Neural progenitor cell (in vitro differentiated cells): ENCODE data around the gene SH3GL3. TPM values are rescaled to one million over a fixed set of nuclear protein-coding genes. Genes with fewer than 3 reads are reported as not detected.

Experiments used
- DNase-seq: peaks from one replicate; pipeline ENCODE4 v3.0.0-alpha.2; 2016; ENCODE audit warnings: low spot score
- H2AFZ ChIP-seq: fragments of 200-600 bp; sonication (generic); replicated peaks from 2 replicates; pipeline ENCODE4 v1.6.1; 2016; ENCODE audit warnings: antibody characterized with exemption
- H3F3A ChIP-seq: fragments of 200-600 bp; sonication (generic); 2 replicates; pipeline ENCODE4 v1.6.1; 2016; ENCODE audit warnings: antibody characterized with exemption, low read depth
- H3K27ac ChIP-seq: fragments of 200-600 bp; sonication (generic); 2 replicates; pipeline ENCODE4 v1.5.1; 2016; ENCODE audit warnings: mild to moderate bottlenecking
- H3K27me3 ChIP-seq: fragments of 200-600 bp; sonication (generic); 2 replicates; pipeline ENCODE4 v1.6.1; 2016; ENCODE audit warnings: mild to moderate bottlenecking, moderate library complexity
- H3K36me3 ChIP-seq: fragments of 200-600 bp; sonication (generic); 2 replicates; pipeline ENCODE4 v1.5.1; 2016
- H3K4me1 ChIP-seq: fragments of 200-600 bp; sonication (generic); 2 replicates; pipeline ENCODE4 v1.6.1; 2016; ENCODE audit warnings: mixed run types
- H3K4me2 ChIP-seq: fragments of 200-600 bp; sonication (generic); 2 replicates; pipeline ENCODE4 v1.6.1; 2016
- H3K4me3 ChIP-seq: fragments of 200-600 bp; sonication (generic); 2 replicates; pipeline ENCODE4 v1.5.1; 2016
- H3K79me2 ChIP-seq: fragments of 200-600 bp; sonication (generic); 2 replicates; pipeline ENCODE4 v1.6.1; 2016; ENCODE audit warnings: low read depth
- H3K9ac ChIP-seq: fragments of 200-600 bp; sonication (generic); 2 replicates; pipeline ENCODE4 v1.6.1; 2016
- H3K9me3 ChIP-seq: fragments of 200-600 bp; sonication (generic); 2 replicates; pipeline ENCODE4 v1.5.1; 2016; ENCODE audit warnings: low read depth
- H4K20me1 ChIP-seq: fragments of 200-600 bp; sonication (generic); 2 replicates; pipeline ENCODE4 v1.6.1; 2016; ENCODE audit warnings: low read depth
- H3K27ac Mint-ChIP-seq: 3 replicates; pipeline ENCODE4 v1.8.0; 2021; ENCODE audit warnings: mixed read lengths
- H3K27me3 Mint-ChIP-seq: 2 replicates; pipeline ENCODE4 v1.8.0; 2022; ENCODE audit warnings: low read depth, mild to moderate bottlenecking, inconsistent platforms, moderate library complexity, mixed read lengths; ENCODE audit not compliant: insufficient read depth
- H3K36me3 Mint-ChIP-seq: 3 replicates; pipeline ENCODE4 v1.8.0; 2021; ENCODE audit warnings: mixed read lengths
- H3K4me1 Mint-ChIP-seq: 3 replicates; pipeline ENCODE4 v1.8.0; 2021; ENCODE audit warnings: mixed read lengths
- H3K4me3 Mint-ChIP-seq: 3 replicates; pipeline ENCODE4 v1.8.0; 2021; ENCODE audit warnings: mild to moderate bottlenecking, moderate library complexity, mixed read lengths
- H3K9me3 Mint-ChIP-seq: 3 replicates; pipeline ENCODE4 v1.8.0; 2020; ENCODE audit warnings: mixed read lengths
- EZH2 ChIP-seq: fragments of 200-600 bp; sonication (generic); IDR thresholded peaks from 2 replicates; pipeline ENCODE4 v1.6.1; 2017; ENCODE audit warnings: antibody characterized with exemption, mild to moderate bottlenecking, moderate library complexity
- EZH2phosphoT487 ChIP-seq: fragments of 200-600 bp; sonication (generic); IDR thresholded peaks from 2 replicates; pipeline ENCODE4 v1.6.1; 2017; ENCODE audit warnings: antibody characterized with exemption
- total RNA-seq: library from RNA; depleted of rRNA; stranded (reverse); fragments of >200 nt; gene quantifications from 2 replicates; pipeline ENCODE4 v1.2.3, GENCODE V29; 2015; ENCODE audit warnings: low replicate concordance
- TF ChIP-seq, protein P1 (sequence below): fragments of 200-600 bp; sonication (generic); IDR thresholded peaks from 2 replicates; pipeline ENCODE4 v1.5.1; 2017; ENCODE audit warnings: antibody characterized with exemption, mild to moderate bottlenecking

SH3GL3 gene
- total RNA-seq, 1 donor from 2014 or later: 8.2 TPM

DNA sequence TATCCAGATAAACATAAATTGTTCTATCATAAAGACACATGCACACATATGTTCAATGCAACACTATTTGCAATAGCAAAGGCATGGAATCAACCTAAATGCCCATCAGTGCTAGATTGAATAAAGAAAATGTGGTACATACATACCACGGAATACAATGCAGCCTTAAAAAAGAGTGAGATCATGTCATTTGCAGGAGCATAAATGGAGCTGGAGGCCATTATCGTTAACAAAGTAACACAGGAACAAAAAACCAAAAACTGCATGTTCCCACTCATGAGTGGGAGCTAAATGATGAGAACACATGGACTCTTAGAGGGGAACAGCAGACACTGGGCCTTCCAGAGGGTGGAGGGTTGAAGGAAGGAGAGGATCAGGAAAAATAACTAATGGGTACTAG is 79.2 kb downstream of the SH3GL3 start:
- H3K4me2 ChIP-seq: no peak overlapping the region

DNA sequence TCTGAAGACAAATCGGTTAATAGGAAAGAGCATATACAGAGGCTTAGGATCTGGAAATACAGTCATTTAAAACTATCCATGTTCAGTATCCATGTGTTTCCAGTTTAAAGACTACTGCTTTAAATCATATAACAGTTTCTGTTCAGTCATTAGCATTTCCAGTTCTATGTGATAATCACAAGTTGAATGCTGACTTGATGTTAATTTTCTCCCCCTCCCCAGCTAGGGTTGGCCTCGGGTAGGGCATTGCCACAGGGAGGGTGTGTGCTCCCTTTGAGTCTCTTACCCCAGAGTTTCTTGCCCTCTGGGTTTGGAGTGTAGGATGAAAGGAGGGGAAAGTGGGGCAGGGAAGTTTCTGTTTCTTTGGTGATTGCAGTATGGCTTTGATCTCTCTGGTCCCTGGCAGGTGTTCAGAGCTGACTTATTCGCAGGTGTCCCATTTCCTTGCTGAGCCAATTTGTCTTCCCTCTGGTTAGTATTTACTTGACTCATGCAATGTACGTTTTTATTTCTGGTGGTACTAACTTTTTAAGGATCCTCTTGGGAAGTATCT is 86.3 kb downstream of the SH3GL3 start:
- no peaks in the 10 kb centered on the region for H3F3A ChIP-seq
- H3K79me2 ChIP-seq: no peaks in the 10 kb centered on the region
- no peaks in the 10 kb centered on the region for H3K27me3 ChIP-seq
- no peak overlapping the region for H3K4me2 ChIP-seq
- no peak overlapping the region for H3K4me3 ChIP-seq
- H3K4me3 Mint-ChIP-seq: no peak overlapping the region
- no peaks in the 10 kb centered on the region for H3K36me3 ChIP-seq
- H3K4me1 Mint-ChIP-seq: no peaks in the 10 kb centered on the region
- TF ChIP-seq EZH2 (no peak), EZH2phosphoT487 (no peak)
- TF ChIP-seq, protein P1, sequence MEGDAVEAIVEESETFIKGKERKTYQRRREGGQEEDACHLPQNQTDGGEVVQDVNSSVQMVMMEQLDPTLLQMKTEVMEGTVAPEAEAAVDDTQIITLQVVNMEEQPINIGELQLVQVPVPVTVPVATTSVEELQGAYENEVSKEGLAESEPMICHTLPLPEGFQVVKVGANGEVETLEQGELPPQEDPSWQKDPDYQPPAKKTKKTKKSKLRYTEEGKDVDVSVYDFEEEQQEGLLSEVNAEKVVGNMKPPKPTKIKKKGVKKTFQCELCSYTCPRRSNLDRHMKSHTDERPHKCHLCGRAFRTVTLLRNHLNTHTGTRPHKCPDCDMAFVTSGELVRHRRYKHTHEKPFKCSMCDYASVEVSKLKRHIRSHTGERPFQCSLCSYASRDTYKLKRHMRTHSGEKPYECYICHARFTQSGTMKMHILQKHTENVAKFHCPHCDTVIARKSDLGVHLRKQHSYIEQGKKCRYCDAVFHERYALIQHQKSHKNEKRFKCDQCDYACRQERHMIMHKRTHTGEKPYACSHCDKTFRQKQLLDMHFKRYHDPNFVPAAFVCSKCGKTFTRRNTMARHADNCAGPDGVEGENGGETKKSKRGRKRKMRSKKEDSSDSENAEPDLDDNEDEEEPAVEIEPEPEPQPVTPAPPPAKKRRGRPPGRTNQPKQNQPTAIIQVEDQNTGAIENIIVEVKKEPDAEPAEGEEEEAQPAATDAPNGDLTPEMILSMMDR: no peak
- peaks cover 2% of the 10 kb centered on the region for H3K36me3 Mint-ChIP-seq
- H3K27me3 Mint-ChIP-seq: no peaks in the 10 kb centered on the region
- H3K9me3 Mint-ChIP-seq: peaks cover 5% of the 10 kb centered on the region
- no peak for DNase-seq
- no peak overlapping the region for H3K27ac Mint-ChIP-seq
- H3K4me1 ChIP-seq: no peaks in the 10 kb centered on the region
- no peak overlapping the region for H2AFZ ChIP-seq
- H3K9ac ChIP-seq: no peak overlapping the region
- no peak overlapping the region for H3K27ac ChIP-seq
- no peaks in the 10 kb centered on the region for H3K9me3 ChIP-seq
- H4K20me1 ChIP-seq: no peaks in the 10 kb centered on the region

More for the DNA sequence above, 79.2 kb downstream of the SH3GL3 start:
- Histone ChIP-seq H3K27me3 (no peaks in the 10 kb centered on the region), H3F3A (no peaks in the 10 kb centered on the region), H3K36me3 (no peaks in the 10 kb centered on the region), H2AFZ (no peak overlapping the region), H3K79me2 (no peaks in the 10 kb centered on the region), H4K20me1 (no peaks in the 10 kb centered on the region), H3K4me3 (no peak overlapping the region), H3K9ac (no peak overlapping the region), H3K27ac (no peak overlapping the region), H3K9me3 (no peaks in the 10 kb centered on the region), H3K4me1 (no peaks in the 10 kb centered on the region)
- TF ChIP-seq, protein P1: no peak
- no peak for TF ChIP-seq EZH2
- TF ChIP-seq EZH2phosphoT487: no peak
- Mint-ChIP-seq H3K4me1 (no peaks in the 10 kb centered on the region), H3K9me3 (peaks cover 13% of the 10 kb centered on the region), H3K4me3 (no peak overlapping the region), H3K27ac (no peak overlapping the region), H3K27me3 (peaks cover 2% of the 10 kb centered on the region), H3K36me3 (peaks cover 2% of the 10 kb centered on the region)
- no peak for DNase-seq

DNA sequence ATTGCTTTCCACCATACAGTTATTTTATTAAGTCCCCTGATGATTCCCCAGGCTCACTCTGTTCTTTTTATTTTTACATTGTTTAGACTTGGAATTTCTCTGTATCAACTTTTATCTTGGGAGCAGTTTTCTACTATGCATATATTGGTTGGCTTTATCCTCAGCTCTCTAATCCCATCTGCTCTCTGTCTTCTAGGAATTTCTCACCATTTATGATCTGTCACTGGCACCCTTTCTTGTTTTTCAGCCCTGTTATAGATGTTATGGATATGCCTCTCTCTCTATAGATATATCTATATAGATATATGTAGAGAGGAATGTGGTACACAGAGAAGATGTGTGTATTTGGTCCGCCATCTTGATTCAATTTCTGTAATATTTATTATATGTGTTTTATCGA is 90.5 kb downstream of the SH3GL3 start:
- no peak overlapping the region for H3K27ac ChIP-seq
- no peaks in the 10 kb centered on the region for H3K4me1 ChIP-seq
- H3F3A ChIP-seq: no peaks in the 10 kb centered on the region
- H3K4me2 ChIP-seq: no peak overlapping the region
- no peaks in the 10 kb centered on the region for H3K36me3 Mint-ChIP-seq
- DNase-seq: no peak
- peaks cover 2% of the 10 kb centered on the region for H3K9me3 ChIP-seq
- H3K27me3 Mint-ChIP-seq: no peaks in the 10 kb centered on the region
- peaks cover 2% of the 10 kb centered on the region for H3K9me3 Mint-ChIP-seq
- H3K4me3 Mint-ChIP-seq: no peak overlapping the region
- H3K4me3 ChIP-seq: no peak overlapping the region
- no peaks in the 10 kb centered on the region for H3K4me1 Mint-ChIP-seq
- no peaks in the 10 kb centered on the region for H3K36me3 ChIP-seq
- H3K27ac Mint-ChIP-seq: no peak overlapping the region
- no peaks in the 10 kb centered on the region for H3K79me2 ChIP-seq
- no peaks in the 10 kb centered on the region for H4K20me1 ChIP-seq
- H2AFZ ChIP-seq: no peak overlapping the region
- H3K27me3 ChIP-seq: no peaks in the 10 kb centered on the region
- no peak overlapping the region for H3K9ac ChIP-seq
- TF ChIP-seq, protein P1: no peak
- TF ChIP-seq EZH2 (no peak), EZH2phosphoT487 (no peak)
